Measurements from ENCODE around the gene PRIM2.
"Not testable (repeated sequence)": the region's sequence is repeated elsewhere in the genome, so short reads cannot be mapped to it uniquely, and the experiment has no call there.

PRIM2 gene

DNA sequence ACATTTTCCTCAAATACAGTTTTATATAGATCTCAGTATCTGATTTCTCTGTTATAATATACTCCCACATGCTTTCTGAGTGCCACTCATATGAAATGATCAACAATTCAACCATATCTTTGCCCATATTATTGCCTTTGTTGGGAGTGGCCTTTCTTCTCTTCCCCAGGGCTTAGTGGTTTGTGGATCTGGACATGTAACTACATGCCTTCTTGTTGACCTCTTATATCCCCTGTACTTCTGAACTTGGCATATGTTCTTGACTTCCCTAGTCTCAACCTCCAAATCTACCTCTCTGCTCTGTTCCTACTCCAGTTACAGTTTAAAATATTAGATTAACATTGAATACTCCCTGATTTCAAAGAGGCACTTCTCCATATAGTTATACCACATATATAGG lies 34.3 kb upstream of the PRIM2 start:
- TF ChIP-seq, protein P1, sequence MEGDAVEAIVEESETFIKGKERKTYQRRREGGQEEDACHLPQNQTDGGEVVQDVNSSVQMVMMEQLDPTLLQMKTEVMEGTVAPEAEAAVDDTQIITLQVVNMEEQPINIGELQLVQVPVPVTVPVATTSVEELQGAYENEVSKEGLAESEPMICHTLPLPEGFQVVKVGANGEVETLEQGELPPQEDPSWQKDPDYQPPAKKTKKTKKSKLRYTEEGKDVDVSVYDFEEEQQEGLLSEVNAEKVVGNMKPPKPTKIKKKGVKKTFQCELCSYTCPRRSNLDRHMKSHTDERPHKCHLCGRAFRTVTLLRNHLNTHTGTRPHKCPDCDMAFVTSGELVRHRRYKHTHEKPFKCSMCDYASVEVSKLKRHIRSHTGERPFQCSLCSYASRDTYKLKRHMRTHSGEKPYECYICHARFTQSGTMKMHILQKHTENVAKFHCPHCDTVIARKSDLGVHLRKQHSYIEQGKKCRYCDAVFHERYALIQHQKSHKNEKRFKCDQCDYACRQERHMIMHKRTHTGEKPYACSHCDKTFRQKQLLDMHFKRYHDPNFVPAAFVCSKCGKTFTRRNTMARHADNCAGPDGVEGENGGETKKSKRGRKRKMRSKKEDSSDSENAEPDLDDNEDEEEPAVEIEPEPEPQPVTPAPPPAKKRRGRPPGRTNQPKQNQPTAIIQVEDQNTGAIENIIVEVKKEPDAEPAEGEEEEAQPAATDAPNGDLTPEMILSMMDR (IDR thresholded peaks at IDR 0.05): no peak
- no peak for TF ChIP-seq ZFX (IDR thresholded peaks at IDR 0.05; ENCODE audit: borderline replicate concordance)
- H3K27ac ChIP-seq: no peak overlapping the region

DNA sequence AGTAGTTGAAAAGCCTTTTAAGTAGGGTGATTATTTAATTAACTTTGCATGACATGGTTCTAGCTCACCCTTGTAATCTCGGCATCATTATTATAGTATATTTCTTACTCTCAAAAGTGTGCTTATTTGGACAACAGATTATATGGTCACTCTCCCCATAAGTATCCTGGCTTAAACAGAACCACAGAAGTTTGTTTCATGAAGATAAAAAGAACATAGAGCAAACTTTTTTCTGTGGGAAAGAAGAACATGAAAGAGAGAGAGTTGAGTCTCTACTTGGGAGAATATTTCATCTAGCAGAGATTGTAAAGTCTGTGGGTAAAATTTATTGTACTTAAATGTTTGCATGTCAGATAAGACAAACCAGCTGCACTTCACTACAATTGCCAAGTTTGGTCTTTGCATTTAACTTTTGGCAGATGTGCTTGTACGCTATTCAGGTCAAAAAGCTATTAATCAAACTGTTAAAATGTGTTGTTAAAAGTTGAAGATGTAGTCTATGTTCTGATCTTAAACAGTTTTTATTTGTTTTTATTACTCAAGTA lies 33.4 kb upstream of the PRIM2 start:
- no peak for TF ChIP-seq ZFX (IDR thresholded peaks at IDR 0.05; ENCODE audit: borderline replicate concordance)
- TF ChIP-seq, protein P1 (IDR thresholded peaks at IDR 0.05): no peak
- no peak overlapping the region for H3K27ac ChIP-seq

DNA sequence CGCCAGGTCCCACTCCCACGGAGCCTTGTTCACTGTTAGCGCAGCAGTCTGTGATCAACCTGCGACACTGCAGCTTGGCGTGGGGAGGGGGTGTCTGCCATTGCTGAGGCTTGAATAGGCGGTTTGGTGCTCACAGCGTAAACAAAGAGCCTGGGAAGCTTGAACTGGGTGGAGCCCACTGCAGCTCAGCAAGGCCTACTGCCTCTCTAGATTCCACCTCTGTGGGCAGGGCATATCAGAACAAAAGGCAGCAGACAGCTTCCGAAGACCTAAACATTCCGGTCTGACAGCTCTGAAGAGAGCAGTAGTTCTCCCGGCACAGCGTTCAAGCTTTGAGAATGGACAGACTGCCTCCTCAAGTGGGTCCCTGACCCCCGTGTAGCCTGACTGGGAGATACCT lies 29.3 kb upstream of the PRIM2 start:
- not testable (repeated sequence) for H3K27ac ChIP-seq

DNA sequence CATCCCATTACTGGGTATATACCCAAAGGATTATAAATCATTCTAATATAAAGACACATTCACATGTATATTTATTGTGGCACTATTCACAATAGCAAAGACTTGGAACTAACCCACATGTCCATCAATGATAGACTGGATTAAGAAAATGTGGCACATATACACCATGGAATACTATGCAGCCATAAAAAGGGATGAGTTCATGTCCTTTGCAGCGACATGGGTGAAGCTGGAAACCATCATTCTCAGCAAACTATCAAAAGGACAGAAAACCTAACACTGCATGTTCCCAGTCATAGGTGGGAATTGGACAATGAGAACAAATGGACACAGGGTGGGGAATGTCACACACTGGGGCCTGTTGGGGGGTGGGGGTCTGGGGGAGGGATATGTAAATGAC lies 24.0 kb upstream of the PRIM2 start:
- H3K27ac ChIP-seq: not testable (repeated sequence)

DNA sequence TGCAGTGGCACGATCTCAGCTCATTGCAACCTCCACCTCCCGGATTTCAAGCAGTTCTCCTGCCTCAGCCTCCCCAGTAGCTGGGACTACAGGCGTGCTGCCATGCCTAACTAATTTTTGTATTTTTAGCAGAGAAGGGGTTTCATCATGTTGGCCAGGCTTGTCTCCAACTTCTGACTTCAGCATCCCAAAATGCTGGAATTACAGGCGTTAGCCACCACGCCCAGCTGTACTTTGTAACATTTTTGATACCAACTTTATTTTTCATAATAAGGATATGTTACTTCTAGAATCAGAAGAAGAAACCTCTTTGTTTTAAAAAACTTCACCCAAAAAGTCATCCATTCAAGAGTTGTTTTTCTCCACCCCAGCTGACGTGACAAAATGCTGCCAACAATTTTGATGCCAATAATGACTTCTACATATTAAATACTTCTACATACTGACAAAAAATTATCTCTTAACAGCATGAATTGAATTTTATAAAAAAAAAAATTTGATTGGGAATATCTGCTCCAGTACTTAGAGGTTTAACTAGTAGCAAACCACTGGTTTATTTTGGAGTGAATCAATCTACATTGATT lies 22.5 kb upstream of the PRIM2 start:
- TF ChIP-seq, protein P1 (IDR thresholded peaks at IDR 0.05): no peak
- TF ChIP-seq ZFX (IDR thresholded peaks at IDR 0.05; ENCODE audit: borderline replicate concordance): no peak
- no peak overlapping the region for H3K27ac ChIP-seq

DNA sequence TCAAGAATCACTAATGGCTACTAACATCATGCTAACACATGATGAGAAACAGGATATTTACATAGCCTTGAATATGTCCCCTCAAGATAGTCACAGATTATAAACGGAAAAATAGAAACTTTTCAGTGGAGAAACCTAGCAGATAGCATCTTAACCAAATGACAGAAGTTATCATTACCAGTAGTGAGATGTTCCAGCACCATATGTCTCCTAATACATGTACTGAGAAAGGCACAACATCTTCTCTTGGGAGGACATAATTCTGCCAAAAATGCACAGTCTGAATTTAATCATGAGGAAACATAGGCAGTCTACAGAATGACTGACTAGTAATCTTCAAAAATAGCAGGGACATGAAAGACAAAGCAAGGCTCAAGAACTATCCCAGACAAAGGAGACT lies 19.9 kb upstream of the PRIM2 start:
- H3K27ac ChIP-seq: no peak overlapping the region
- TF ChIP-seq, protein P1 (IDR thresholded peaks at IDR 0.05): no peak
- TF ChIP-seq ZFX (IDR thresholded peaks at IDR 0.05; ENCODE audit: borderline replicate concordance): no peak

DNA sequence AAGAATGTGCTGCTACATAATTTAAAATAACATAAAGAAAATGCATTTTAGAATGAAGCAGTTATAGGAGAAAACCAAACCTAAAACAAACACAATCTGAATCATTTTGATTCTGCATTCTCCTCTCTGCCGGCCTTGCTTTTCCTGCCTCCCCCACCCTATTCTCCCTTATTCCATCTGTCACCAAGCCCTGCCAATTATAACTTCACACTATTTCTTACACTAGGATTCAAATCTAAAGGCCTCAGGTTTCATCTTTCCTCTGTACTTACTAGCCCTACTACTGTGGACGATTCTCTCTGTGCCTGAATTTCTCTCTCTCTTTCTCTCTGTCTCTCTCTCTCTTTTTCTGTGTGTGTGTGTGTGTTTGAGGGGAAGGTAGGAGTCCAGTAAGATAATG lies 18.7 kb upstream of the PRIM2 start:
- no peak overlapping the region for H3K27ac ChIP-seq
- no peak for TF ChIP-seq ZFX (IDR thresholded peaks at IDR 0.05; ENCODE audit: borderline replicate concordance)
- TF ChIP-seq, protein P1 (IDR thresholded peaks at IDR 0.05): no peak

DNA sequence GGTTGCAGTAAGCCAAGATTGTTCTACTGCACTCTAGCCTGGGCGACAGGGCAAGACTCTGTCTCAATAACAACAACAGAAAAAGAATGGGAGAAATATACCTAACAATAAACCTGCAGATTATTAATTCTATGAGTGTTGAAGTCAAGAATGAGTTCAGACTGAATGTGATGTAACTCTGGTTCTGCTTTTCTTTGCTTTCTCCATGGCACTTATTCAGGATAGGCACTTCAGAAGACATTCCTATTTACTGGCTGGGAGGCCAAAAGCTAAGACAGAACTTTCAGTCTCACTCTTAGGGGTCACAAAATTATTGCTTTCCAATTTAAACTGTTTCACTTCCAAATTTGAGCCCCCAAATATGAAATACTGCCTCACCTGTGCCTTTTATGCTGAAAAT lies 15.7 kb upstream of the PRIM2 start:
- H3K27ac ChIP-seq: no peak overlapping the region
- no peak for TF ChIP-seq ZFX (IDR thresholded peaks at IDR 0.05; ENCODE audit: borderline replicate concordance)
- TF ChIP-seq, protein P1 (IDR thresholded peaks at IDR 0.05): no peak

Data from 22Rv1 (cell line).